ENCODE data around the gene LMBRD2.

DNA sequence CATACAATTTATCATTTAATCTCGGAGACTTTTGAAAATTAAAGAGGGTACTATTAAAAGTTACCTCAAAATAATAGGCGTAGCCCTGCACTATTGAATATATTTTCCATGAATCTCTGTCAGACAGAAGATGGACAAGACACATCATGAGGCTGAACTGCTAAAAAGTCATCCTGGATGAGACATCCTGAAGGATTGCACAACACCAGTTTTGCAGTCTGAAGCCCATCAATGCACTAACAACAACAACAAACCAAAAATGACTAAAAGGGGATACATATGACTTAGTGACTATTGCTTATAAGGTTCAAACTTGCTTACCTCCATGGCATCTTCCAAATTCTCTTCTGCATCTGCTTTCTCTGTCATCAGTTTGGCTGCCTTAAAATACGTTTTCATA is 15.7 kb downstream of the LMBRD2 start:
- TF ChIP-seq, protein P1, sequence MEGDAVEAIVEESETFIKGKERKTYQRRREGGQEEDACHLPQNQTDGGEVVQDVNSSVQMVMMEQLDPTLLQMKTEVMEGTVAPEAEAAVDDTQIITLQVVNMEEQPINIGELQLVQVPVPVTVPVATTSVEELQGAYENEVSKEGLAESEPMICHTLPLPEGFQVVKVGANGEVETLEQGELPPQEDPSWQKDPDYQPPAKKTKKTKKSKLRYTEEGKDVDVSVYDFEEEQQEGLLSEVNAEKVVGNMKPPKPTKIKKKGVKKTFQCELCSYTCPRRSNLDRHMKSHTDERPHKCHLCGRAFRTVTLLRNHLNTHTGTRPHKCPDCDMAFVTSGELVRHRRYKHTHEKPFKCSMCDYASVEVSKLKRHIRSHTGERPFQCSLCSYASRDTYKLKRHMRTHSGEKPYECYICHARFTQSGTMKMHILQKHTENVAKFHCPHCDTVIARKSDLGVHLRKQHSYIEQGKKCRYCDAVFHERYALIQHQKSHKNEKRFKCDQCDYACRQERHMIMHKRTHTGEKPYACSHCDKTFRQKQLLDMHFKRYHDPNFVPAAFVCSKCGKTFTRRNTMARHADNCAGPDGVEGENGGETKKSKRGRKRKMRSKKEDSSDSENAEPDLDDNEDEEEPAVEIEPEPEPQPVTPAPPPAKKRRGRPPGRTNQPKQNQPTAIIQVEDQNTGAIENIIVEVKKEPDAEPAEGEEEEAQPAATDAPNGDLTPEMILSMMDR (conservative IDR thresholded peaks at IDR 0.05) = no peak
- no peak for TF ChIP-seq ZFX (IDR thresholded peaks at IDR 0.05)
